SK-N-MC (cell line): ENCODE measurements around the gene LCT.

ENCODE experiments used
- DNase-seq: peaks from one replicate; pipeline ENCODE4 v3.0.0-alpha.2; 2011; ENCODE audit warnings: low read depth, low spot score
- H3K27ac ChIP-seq: fragments of 200-600 bp; sonication (generic); 2 replicates; pipeline ENCODE4 v1.5.1; 2016; ENCODE audit warnings: mixed run types
- H3K36me3 ChIP-seq: fragments of 200-600 bp; sonication (generic); 2 replicates; pipeline ENCODE4 v1.6.1; 2017; ENCODE audit warnings: antibody characterized with exemption, low read length, mixed read lengths; ENCODE audit not compliant: insufficient read depth
- H3K4me3 ChIP-seq: fragments of 200-600 bp; sonication (generic); 2 replicates; pipeline ENCODE4 v1.5.1; 2016
- H3K9ac ChIP-seq: fragments of 200-600 bp; sonication (generic); 2 replicates; pipeline ENCODE4 v1.8.0; 2017; ENCODE audit warnings: mixed run types, mixed read lengths; ENCODE audit not compliant: insufficient read length
- H3K9me3 ChIP-seq: fragments of 200-600 bp; sonication (generic); 2 replicates; pipeline ENCODE4 v1.6.1; 2017; ENCODE audit warnings: low read depth, mild to moderate bottlenecking, antibody characterized with exemption, low read length, moderate library complexity, mixed read lengths
- EZH2 ChIP-seq: fragments of 200-600 bp; sonication (generic); IDR thresholded peaks from one replicate; pipeline ENCODE4 v1.6.1; 2017; ENCODE audit warnings: antibody characterized with exemption
- FOXP2 ChIP-seq: optimal IDR thresholded peaks from 2 replicates; pipeline ENCODE3; 2011; ENCODE audit warnings: mild to moderate bottlenecking, moderate library complexity; ENCODE audit not compliant: insufficient read depth; ENCODE audit errors: extremely low read length, control extremely low read depth
- POLR2AphosphoS5 ChIP-seq: IDR thresholded peaks from 2 replicates; pipeline ENCODE4 v1.6.1; 2012; ENCODE audit warnings: mild to moderate bottlenecking, low read depth, low read length, borderline replicate concordance

The LCT gene

GRCh38 chr2:135825550-135826176 lies 11.3 kb downstream of the LCT start:
- TF ChIP-seq FOXP2 = no peak
- no peak for TF ChIP-seq POLR2AphosphoS5
- no peak for TF ChIP-seq EZH2
- H3K4me3 ChIP-seq = no peak overlapping the region
- H3K9me3 ChIP-seq = no peaks in the 10 kb centered on the region
- no peak for DNase-seq
- no peak overlapping the region for H3K27ac ChIP-seq
- H3K9ac ChIP-seq = no peak overlapping the region
- H3K36me3 ChIP-seq = no peaks in the 10 kb centered on the region; the same call in 1 of the 2 replicates

GRCh38 chr2:135825131-135825530 lies 11.9 kb downstream of the LCT start:
- Histone ChIP-seq H3K27ac (no peak overlapping the region), H3K9ac (no peak overlapping the region), H3K36me3 (no peaks in the 10 kb centered on the region; the same call in 1 of the 2 replicates), H3K4me3 (no peak overlapping the region), H3K9me3 (no peaks in the 10 kb centered on the region)
- TF ChIP-seq FOXP2 = no peak
- no peak for DNase-seq

GRCh38 chr2:135822855-135823254 lies 14.1 kb downstream of the LCT start:
- H3K9ac ChIP-seq = no peak overlapping the region
- no peak for DNase-seq
- no peaks in the 10 kb centered on the region; the same call in 1 of the 2 replicates for H3K36me3 ChIP-seq
- H3K9me3 ChIP-seq = no peaks in the 10 kb centered on the region
- no peak overlapping the region for H3K27ac ChIP-seq
- TF ChIP-seq FOXP2 (no peak), EZH2 (no peak), POLR2AphosphoS5 (no peak)
- H3K4me3 ChIP-seq = no peak overlapping the region

DNA sequence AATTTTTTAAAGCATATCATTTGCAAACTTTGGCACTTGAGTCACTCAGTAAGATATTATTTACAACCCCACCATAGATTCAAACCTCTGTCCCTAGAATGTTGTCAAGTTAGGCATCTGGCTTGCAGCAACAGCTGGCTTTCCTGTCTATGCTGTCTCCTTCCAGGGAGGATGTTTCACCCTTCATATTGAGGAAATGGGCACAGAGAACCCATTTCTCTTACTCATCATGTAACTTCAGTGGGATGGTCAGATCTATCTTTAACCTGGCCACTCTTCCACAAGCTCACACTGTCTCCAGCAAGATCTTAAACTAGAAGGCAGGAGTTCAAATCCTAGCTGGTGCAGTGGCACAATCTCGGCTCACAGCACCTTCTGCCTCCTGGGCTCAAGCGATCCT lies 15.8 kb downstream of the LCT start:
- DNase-seq = no peak
- Histone ChIP-seq H3K36me3 (no peaks in the 10 kb centered on the region; the same call in 1 of the 2 replicates), H3K4me3 (no peak overlapping the region), H3K27ac (no peak overlapping the region), H3K9ac (no peak overlapping the region), H3K9me3 (no peaks in the 10 kb centered on the region)
- TF ChIP-seq FOXP2 = no peak
- TF ChIP-seq POLR2AphosphoS5 = no peak
- no peak for TF ChIP-seq EZH2

DNA sequence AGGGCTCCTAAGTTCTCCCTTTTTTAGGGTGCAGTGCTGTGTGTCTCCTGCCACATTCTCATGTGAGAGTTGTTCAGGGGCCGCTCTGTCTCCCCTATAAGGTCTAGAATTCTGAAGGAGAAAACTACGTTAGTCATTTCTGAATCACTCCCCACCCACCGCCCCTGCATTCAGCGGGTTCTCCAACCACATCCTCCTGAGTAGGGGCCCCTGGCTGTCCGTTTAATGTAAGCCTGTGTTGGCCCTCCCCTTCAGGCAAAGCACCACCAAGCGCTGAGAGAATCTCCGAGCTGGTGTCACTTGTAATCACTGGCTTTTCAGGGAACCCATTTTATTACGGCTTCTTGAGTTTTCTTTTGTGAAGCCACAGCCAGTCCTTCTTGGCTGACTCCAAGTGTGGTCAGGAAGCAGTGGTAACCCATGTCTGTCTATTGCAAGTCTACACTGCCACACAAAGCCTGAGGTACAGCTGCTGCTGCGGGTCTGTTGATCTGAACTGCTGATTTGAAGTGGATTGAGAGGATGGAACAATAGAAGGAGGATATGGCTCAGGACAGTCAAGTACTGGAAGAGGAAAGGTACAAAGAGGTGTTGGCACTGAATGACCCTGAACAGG lies 16.9 kb downstream of the LCT start:
- no peak for TF ChIP-seq POLR2AphosphoS5
- no peak for TF ChIP-seq FOXP2
- TF ChIP-seq EZH2 = no peak
- H3K4me3 ChIP-seq = no peak overlapping the region
- no peaks in the 10 kb centered on the region; the same call in 1 of the 2 replicates for H3K36me3 ChIP-seq
- H3K9me3 ChIP-seq = no peaks in the 10 kb centered on the region
- no peak overlapping the region for H3K27ac ChIP-seq
- DNase-seq = no peak
- no peak overlapping the region for H3K9ac ChIP-seq

GRCh38 chr2:135818937-135819610 lies 17.9 kb downstream of the LCT start:
- Histone ChIP-seq H3K9me3 (no peaks in the 10 kb centered on the region), H3K36me3 (no peaks in the 10 kb centered on the region; the same call in 1 of the 2 replicates), H3K27ac (no peak overlapping the region), H3K4me3 (no peak overlapping the region), H3K9ac (no peak overlapping the region)
- TF ChIP-seq FOXP2 (no peak), EZH2 (no peak), POLR2AphosphoS5 (no peak)
- DNase-seq = no peak

GRCh38 chr2:135817951-135818350 lies 19.0 kb downstream of the LCT start:
- Histone ChIP-seq H3K9ac (no peak overlapping the region), H3K27ac (no peak overlapping the region), H3K9me3 (no peaks in the 10 kb centered on the region), H3K4me3 (no peak overlapping the region), H3K36me3 (no peaks in the 10 kb centered on the region; the same call in 1 of the 2 replicates)
- TF ChIP-seq FOXP2 = no peak
- TF ChIP-seq EZH2 = no peak
- no peak for TF ChIP-seq POLR2AphosphoS5
- no peak for DNase-seq

- TF ChIP-seq POLR2AphosphoS5 (no peak), FOXP2 (no peak), EZH2 (no peak)
- no peaks in the 10 kb centered on the region; the same call in 1 of the 2 replicates for H3K36me3 ChIP-seq
- no peak for DNase-seq
These were observed 19.5 kb downstream of the LCT start for GRCh38 chr2:135817466-135817865.

More at GRCh38 chr2:135817466-135817865, 19.5 kb downstream of the LCT start:
- Histone ChIP-seq H3K27ac (no peak overlapping the region), H3K9me3 (no peaks in the 10 kb centered on the region), H3K9ac (no peak overlapping the region), H3K4me3 (no peak overlapping the region)
